Jurkat, Clone E6-1 (cell line): ENCODE measurements around the gene ATXN1.

Experiments
- DNase-seq: peaks from one replicate; pipeline ENCODE4 v3.0.0-alpha.2; 2011; ENCODE audit warnings: low read depth, low spot score
- H3K4me3 ChIP-seq: 2 replicates; pipeline ENCODE4 v1.5.1; 2011; ENCODE audit warnings: mild to moderate bottlenecking, low read length, control low read depth, moderate library complexity

ATXN1 gene

GRCh38 chr6:16481697-16482399 is 279.4 kb downstream of the ATXN1 start:
- peak; percentile 77 for DNase-seq
- no peak overlapping the region for H3K4me3 ChIP-seq

- no peak overlapping the region for H3K4me3 ChIP-seq
- no peak for DNase-seq
These were observed 280.3 kb downstream of the ATXN1 start for GRCh38 chr6:16480763-16481560.

- no peak for DNase-seq
- H3K4me3 ChIP-seq, result no peak overlapping the region
These were observed 283.7 kb downstream of the ATXN1 start for GRCh38 chr6:16477367-16478149.

GRCh38 chr6:16476861-16477260 is 284.4 kb downstream of the ATXN1 start:
- no peak for DNase-seq
- H3K4me3 ChIP-seq, result no peak overlapping the region

GRCh38 chr6:16475494-16475781 is 285.8 kb downstream of the ATXN1 start:
- no peak for DNase-seq
- no peak overlapping the region for H3K4me3 ChIP-seq

- no peak for DNase-seq
- no peak overlapping the region for H3K4me3 ChIP-seq
These were observed 286.3 kb downstream of the ATXN1 start for GRCh38 chr6:16474772-16475493.

- H3K4me3 ChIP-seq, result no peak overlapping the region
- DNase-seq, result no peak
These were observed 287.1 kb downstream of the ATXN1 start for GRCh38 chr6:16473908-16474771.

GRCh38 chr6:16473184-16473907 is 287.9 kb downstream of the ATXN1 start:
- H3K4me3 ChIP-seq, result no peak overlapping the region
- DNase-seq, result no peak

- DNase-seq, result no peak
- no peak overlapping the region for H3K4me3 ChIP-seq
These were observed 288.8 kb downstream of the ATXN1 start for GRCh38 chr6:16472349-16473069.

GRCh38 chr6:16471910-16472297 is 289.4 kb downstream of the ATXN1 start:
- DNase-seq, result no peak
- H3K4me3 ChIP-seq, result no peak overlapping the region

- no peak for DNase-seq
- H3K4me3 ChIP-seq, result no peak overlapping the region
These were observed 289.9 kb downstream of the ATXN1 start for GRCh38 chr6:16471222-16471909.

- no peak overlapping the region for H3K4me3 ChIP-seq
- DNase-seq, result no peak
These were observed 290.6 kb downstream of the ATXN1 start for GRCh38 chr6:16470502-16471221.

- H3K4me3 ChIP-seq, result no peak overlapping the region
- no peak for DNase-seq
These were observed 292.2 kb downstream of the ATXN1 start for GRCh38 chr6:16468991-16469615.

GRCh38 chr6:16466800-16467553 is 294.3 kb downstream of the ATXN1 start:
- no peak overlapping the region for H3K4me3 ChIP-seq
- DNase-seq, result no peak

- no peak for DNase-seq
These were observed 297.2 kb downstream of the ATXN1 start for GRCh38 chr6:16464045-16464444.

More at GRCh38 chr6:16464045-16464444, 297.2 kb downstream of the ATXN1 start:
- no peak overlapping the region for H3K4me3 ChIP-seq
